T-helper 22 cell (primary cell): ENCODE data around the gene NPM1.
"Not testable (repeated sequence)": the region's sequence is repeated elsewhere in the genome, so short reads cannot be mapped to it uniquely, and the experiment has no call there.

Experiments used
- DNase-seq: peaks from one replicate; pipeline ENCODE4 v3.0.0-alpha.2; 2020; ENCODE audit warnings: low read depth

NPM1 gene

GRCh38 chr5:171387345-171387969, at the start of gene NPM1:
NPM1 (plus strand) TSS chr5:171387849; CDS start chr5:171387949, 100 bp downstream.
- peak; percentile 97 for DNase-seq

GRCh38 chr5:171340042-171340441, 47.6 kb upstream of the NPM1 start:
- no peak for DNase-seq

GRCh38 chr5:171340491-171340890, 47.2 kb upstream of the NPM1 start:
- DNase-seq, result no peak

GRCh38 chr5:171342362-171343111, 45.1 kb upstream of the NPM1 start:
- DNase-seq, result no peak

GRCh38 chr5:171344936-171345608, 42.6 kb upstream of the NPM1 start:
- DNase-seq, result no peak

GRCh38 chr5:171351536-171352073, 36.0 kb upstream of the NPM1 start:
- no peak for DNase-seq

GRCh38 chr5:171355302-171355724, 32.3 kb upstream of the NPM1 start:
- no peak for DNase-seq

GRCh38 chr5:171357843-171358242, 29.8 kb upstream of the NPM1 start:
- no peak for DNase-seq

GRCh38 chr5:171361151-171361550, 26.5 kb upstream of the NPM1 start:
- DNase-seq, result not testable (repeated sequence)

GRCh38 chr5:171363249-171363648, 24.4 kb upstream of the NPM1 start:
- DNase-seq, result not testable (repeated sequence)

GRCh38 chr5:171363846-171364245, 23.8 kb upstream of the NPM1 start:
- no peak for DNase-seq

GRCh38 chr5:171365351-171365750, 22.3 kb upstream of the NPM1 start:
- no peak for DNase-seq

GRCh38 chr5:171366645-171367044, 21.0 kb upstream of the NPM1 start:
- no peak for DNase-seq

GRCh38 chr5:171367424-171368370, 20.0 kb upstream of the NPM1 start:
- no peak for DNase-seq

GRCh38 chr5:171369056-171369455, 18.6 kb upstream of the NPM1 start:
- DNase-seq, result no peak

GRCh38 chr5:171369898-171370297, 17.8 kb upstream of the NPM1 start:
- no peak for DNase-seq

GRCh38 chr5:171370881-171371280, 16.8 kb upstream of the NPM1 start:
- not testable (repeated sequence) for DNase-seq

GRCh38 chr5:171371326-171371725, 16.3 kb upstream of the NPM1 start:
- DNase-seq, result no peak

- DNase-seq, result no peak
Measured at GRCh38 chr5:171379961-171380360, 7.7 kb upstream of the NPM1 start.

- DNase-seq, result not testable (repeated sequence)
Measured at GRCh38 chr5:171384416-171384815, 3.2 kb upstream of the NPM1 start.

GRCh38 chr5:171384999-171385398, 2.6 kb upstream of the NPM1 start:
- DNase-seq, result not testable (repeated sequence)
